ENCODE measurements around the gene POMGNT1.

The POMGNT1 gene

DNA sequence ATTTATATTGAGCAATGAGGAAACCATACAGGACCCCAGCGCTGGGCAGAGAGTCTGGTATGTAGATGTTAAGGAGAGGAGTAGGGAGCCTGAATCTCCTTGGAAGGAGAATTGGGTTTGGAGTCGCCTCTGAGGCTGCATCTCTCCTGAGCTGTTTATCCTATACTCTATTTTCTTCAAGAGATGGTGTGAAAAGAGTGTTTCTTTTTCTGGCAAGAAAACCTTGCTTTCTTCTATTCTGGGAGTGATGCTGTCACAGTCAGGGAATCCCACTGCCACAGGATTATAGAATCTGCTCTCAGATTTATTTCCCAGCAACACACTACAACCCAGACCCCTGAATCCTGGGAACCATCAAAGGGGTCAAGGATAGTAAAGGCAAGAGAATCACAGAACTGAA, 8.2 kb upstream of the POMGNT1 start:
- DNase-seq = no peak

DNA sequence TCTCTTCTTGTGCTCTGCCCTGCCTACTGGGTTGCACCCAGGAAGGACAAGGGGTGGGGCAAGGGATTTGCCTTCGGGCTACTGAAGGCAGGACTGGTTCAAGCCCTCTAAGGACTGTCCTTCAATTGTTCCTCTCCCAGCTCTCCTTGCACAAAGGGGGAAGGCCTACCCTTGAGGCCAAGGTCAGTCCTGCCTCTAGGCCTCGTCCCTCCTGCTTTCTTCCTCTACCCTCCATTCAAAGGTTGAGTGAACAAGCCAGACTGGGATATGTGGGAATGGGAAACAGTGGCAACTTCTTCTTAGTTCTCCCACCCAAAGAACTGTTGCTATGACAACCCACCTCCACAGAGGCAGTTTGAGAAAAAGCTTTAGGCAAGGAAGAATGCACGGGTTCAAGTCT, 7.6 kb upstream of the POMGNT1 start:
- no peak for DNase-seq

DNA sequence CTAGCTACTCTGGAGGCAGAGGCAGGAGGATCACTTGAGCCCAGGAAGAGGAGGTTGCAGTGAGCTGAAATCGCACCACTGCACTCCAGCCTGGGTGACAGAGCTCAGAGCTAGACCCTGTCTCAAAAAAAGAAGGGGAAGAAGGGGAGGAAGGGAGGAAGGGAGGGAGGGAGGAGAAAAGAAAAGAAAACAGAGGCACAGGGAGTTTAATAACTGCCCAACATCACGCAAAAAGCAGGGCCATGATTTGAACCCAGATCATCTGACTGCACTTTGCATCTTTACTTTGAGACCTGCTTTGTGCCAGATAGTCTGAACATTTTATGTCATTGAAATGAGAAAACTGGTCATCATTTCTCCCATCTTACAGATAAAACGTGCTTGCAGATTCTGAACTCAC, 6.9 kb upstream of the POMGNT1 start:
- no peak for DNase-seq

- DNase-seq = no peak
Measured at GRCh38 chr1:46204406-46204742, 6.1 kb upstream of the POMGNT1 start.

DNA sequence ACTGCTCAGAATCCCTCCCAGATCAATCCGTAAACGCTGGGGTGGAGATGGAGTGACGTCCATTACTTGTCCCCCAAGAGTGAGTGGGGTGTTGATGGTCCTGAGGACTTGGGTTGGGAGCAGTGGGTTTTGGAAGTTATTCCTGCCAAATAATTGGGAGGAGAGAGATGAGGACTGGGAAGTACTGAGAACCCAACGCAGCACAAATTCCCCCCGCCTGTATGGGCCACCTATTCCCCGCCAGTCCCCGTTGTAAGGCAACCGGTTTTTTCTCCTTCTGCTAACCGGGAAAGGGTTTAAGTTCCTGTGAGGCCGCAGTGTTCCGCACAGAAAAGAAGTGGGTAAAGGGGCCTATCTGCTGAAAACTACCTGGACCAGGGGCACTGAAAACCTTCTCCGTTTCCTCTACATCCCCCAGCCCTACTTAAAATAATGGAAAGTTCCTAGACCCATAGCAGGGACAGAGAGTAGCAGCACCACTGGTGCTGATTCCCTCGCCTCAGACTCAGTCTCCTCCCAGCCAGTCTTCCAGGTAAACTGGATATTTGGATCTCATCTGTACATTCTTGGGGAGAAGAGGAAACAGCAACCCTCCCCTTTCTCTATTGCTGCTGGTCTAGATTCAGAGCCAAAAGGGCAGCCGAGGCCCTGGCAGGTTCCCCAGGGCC, 5.6 kb upstream of the POMGNT1 start:
- DNase-seq = no peak

- no peak for DNase-seq
Measured at GRCh38 chr1:46199233-46199749, 1.1 kb upstream of the POMGNT1 start.

- DNase-seq = no peak
Measured at GRCh38 chr1:46197560-46197963, 672 bp downstream of the POMGNT1 start.

DNA sequence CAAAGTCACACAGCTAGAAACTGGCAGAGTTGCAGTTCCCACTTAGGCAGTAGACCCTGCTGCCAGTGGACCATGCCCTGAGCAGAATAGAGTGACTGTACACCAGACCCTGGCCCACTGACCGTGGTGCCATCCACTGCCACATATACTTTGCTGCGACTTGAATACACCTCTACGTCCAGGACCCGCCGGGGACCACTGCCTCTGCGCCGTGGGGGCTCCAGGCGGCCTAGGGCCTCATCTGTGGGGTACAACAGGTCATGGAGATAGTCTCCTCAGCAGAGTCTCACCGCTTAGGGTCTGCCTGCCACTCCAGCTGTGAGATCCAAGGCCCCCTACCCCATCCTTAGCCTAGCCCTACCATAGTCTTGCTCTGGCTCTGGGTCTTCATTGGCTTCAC, 1.6 kb downstream of the POMGNT1 start:
- no peak for DNase-seq

DNA sequence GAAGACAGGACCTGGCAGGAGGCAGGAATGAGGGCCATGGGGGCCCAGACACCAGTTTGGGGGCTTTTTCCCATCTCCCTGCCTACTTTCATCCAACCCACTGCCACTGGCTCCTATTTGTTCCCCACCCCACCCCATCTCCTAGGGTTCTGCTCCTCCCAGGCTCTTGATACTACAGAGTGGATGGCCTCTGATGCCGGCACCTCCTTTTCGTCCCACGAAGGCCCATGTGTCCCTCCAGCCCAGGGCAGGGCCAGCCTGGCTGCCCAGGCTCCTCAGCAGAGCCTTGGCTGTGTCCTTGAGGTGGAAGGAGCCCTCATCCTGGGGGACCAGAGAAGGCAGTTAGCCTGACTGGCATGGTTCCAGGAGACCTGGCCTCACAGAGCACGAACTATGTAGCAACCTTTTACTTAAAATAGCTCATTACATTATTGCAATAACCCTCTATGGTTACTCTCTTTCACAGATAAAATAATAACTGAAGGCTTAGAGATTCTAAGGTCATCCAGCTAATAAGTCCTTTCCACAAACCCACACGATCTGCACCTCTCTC, 3.5 kb downstream of the POMGNT1 start:
- DNase-seq = no peak

DNA sequence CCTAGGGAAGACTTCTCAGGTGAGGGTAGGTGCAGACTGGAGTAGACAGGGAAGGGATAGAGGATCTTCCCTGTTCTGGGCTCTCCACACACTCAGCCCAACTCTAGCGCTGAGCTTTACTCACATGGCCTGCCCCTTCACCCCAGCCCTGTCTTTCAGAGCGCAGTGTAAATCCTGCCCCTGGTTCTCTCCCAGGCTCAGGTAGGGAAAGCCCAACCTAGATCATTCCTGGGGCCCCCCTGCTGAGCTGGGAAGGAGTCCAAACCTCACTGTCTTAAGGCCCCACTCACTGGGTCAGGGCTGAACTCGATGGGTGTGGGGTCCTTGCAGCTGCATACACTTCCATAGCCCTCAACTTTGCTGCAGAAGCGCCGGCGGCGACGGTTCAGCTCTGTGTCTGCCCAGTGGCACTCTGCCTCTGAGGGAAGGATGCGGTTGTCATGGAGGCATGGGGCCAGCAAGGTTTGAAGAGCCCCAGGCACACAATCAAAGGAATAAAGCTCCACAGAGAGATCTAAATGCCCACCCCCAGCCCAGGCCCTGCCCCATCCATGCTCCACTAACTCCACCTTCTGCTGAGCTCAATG, 4.2 kb downstream of the POMGNT1 start:
- DNase-seq = no peak

DNA sequence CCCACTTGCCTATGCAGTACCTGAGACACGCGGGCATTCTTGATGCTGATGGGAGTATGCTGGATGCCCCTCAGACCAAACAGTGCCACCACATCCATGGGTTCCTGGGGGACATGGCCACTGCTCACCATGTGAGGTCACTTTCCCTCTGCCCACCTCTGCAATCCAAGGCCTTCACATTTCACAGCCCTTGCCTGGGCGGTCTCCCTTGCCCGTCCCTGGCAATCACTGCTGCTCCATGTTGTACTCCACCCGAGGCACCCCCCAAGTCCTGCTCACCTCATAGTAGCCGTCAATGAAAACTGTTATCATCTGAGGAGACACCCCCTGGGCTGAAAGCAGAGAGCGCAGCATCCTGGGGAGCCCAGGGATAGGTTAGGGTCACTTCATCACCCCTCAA, 4.9 kb downstream of the POMGNT1 start:
- no peak for DNase-seq

DNA sequence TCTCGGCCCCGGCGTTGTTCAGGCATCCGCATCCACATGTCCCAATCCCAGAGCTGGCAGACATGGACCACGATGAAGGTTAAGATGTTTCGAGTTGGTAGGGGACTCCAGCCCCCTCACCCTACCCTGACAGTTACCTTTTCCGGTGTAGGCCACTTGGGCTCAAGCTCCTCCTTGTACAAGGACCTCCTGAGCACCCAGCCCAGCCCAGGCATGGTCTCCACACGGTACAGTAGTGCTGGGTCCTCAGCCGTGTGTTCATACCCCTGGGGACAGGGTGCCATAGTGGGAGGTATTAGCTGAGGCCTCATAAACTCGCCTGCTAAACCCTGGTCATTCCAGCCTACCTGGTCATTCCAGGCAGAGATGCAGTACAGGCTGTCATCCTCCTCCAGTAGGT, 6.1 kb downstream of the POMGNT1 start:
- no peak for DNase-seq

DNA sequence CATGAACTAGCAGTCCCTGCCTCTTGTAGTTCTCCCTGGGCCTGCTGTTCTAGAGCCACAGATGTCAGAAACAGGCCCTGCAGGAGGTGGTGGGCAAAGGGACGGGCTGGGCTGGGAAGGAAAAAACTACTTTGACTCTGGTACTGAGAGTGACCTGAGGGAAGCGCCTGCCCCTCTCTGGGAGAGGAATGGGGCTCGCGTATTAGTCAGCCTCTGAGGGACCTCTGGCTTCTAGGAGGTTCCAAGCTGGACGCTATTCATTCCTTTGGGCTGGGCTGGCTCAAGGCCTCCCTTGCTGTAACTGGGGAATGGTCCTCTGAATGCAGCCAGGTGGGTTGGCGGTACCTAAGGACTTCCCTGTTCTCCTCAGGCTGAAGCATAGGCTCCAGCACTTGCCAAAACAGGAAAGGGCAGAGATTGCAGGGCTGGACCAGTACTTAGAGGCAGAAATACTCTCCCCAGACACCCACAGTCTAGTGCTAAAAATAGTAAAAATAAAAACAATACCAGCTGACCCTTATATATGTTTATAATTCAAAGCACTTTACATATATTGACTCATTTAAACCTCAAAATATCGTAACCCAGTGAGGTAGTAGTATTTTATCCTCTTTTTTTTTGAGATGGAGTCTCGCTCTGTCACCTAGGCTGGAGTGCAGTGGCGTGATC, 7.1 kb downstream of the POMGNT1 start:
- DNase-seq = no peak

- no peak for DNase-seq
Measured at GRCh38 chr1:46190539-46190938, 7.7 kb downstream of the POMGNT1 start.

GRCh38 chr1:46188295-46189030, 9.8 kb downstream of the POMGNT1 start:
- no peak for DNase-seq

DNA sequence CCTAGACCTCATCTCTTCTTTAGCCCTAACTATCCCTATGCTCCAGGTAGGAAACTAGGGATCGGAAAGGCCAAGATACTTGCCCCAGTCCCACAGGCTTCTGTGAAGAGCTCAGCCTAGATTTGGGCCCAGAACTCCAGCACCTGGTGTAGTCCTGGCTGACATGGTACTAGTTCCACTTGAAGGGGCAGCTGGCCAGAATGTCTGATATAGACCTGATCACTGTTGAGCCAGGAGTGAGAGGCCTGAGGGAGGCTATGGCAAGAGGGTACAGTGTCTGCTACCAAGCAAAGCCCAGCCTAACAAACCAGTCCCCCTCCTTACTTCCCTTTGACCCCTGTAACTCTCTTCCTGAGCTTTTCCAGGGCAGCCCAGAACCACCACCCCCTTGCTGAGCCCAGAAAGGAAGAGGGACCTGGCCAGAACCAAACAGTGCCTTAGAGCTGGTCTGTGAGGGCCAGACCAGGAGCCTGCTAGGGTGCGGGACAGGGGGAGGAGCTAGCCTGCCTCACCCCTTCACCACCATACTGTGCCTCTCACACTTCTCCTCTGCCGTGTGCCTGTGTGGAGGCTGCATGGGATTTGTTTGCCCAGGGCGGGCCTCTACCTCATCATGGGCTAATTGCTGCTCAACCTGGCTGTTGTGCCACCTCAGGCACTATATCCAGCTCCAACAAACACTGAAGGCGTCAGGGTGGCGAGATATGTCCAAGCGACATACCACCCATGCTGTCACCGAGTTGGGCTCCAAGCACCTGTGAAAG, 10.9 kb downstream of the POMGNT1 start:
- DNase-seq = no peak

- no peak for DNase-seq
Measured at GRCh38 chr1:46186076-46186475, 12.2 kb downstream of the POMGNT1 start.

GRCh38 chr1:46184920-46185658, 13.1 kb downstream of the POMGNT1 start:
- no peak for DNase-seq

DNA sequence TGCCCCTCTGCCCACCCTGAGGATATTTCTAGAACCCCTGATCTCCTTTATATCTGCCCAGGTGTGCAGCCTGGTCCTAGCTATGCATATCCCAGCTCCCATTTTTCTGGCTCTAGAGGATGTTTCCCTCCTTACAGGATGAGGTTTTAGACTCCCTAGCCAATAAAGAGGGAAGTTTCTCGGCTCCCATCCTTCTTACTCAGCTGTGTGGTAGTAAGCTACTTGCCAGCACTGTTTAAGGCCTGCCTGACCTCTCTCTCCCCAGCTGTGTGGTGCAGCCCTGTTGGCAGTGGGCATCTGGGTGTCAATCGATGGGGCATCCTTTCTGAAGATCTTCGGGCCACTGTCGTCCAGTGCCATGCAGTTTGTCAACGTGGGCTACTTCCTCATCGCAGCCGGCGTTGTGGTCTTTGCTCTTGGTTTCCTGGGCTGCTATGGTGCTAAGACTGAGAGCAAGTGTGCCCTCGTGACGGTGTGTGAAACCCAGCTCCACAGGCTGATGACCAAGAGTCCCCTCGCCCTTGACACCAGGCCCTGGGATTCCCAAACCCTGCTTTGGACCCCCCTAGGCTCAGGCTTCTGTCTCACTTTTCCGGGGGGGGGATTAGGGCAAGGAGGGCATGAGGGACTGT, 14.2 kb downstream of the POMGNT1 start:
- no peak for DNase-seq

DNA sequence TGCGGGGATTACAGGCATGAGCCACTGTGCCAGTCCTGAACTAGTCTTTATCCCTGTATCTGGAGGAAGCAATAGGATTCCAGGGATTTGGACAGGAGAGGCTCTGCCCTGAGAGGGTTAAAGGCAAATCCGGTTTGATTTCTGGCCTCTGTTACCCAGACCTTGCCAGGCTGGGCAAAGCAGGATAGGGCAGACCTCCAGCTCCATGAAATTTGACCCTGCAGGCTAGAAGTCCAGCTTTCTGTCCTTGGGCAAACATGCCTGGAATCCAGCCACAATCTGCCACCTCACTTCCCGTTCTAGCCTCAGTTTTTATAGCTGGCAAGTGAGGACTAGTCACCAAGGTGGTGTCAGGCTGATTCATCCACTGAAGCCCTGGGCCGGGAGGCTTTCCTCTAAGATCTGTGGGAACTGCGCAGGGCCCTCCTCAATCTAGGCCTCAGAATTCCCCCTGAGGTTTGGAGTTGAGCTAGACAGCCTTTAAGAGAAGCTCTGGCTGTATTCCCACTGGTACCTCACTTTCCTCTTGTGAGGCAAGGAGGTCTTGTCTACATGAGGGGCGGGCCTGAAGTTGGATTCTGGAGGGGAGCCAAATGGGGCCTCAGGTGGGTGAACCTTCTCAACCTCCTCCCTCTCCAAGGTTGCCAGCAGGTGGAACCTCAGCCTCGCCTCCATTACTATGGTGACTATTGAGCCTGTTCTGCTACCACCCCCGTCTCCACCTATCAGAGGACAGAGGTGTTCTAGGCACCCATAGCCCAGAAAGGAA, 15.0 kb downstream of the POMGNT1 start:
- no peak for DNase-seq

Measured in CD4-positive, alpha-beta T cell treated with Interleukin-17A for 4 hours (primary cell).